Activated T-cell treated with anti-CD3 and anti-CD28 coated beads for 4 hours (primary cell): ENCODE results near the gene SPATA46.
"Not testable (repeated sequence)": the region's sequence is repeated elsewhere in the genome, so short reads cannot be mapped to it uniquely, and the experiment has no call there.

Experiments used
- DNase-seq: peaks from one replicate; pipeline ENCODE4 v3.0.0-alpha.2; 2020

Gene SPATA46, protein sequence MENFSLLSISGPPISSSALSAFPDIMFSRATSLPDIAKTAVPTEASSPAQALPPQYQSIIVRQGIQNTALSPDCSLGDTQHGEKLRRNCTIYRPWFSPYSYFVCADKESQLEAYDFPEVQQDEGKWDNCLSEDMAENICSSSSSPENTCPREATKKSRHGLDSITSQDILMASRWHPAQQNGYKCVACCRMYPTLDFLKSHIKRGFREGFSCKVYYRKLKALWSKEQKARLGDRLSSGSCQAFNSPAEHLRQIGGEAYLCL

DNA sequence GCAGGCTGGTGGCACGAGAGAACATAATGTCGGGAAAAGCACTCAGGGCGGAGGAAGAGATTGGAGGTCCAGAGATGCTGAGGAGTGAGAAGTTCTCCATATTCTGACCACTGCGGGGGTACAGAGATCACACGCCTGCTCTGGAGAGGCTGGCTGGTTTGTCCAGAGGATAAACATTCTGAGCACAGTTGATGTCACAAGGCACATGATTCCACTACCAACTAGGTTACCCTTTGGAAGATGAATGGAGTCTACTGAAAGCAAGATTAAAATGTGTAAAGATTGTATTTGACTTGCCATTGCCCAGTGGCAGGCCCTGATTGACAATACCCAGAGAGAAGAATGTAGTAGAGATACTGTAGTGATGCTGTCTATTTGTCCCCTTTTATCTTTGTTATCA is at the start of gene SPATA46:
Gene SPATA46 (minus strand): TSS at position 164 of the 400 bp plus-strand sequence. CDS start 64 bp downstream, at position 100.
- DNase-seq = no peak

DNA sequence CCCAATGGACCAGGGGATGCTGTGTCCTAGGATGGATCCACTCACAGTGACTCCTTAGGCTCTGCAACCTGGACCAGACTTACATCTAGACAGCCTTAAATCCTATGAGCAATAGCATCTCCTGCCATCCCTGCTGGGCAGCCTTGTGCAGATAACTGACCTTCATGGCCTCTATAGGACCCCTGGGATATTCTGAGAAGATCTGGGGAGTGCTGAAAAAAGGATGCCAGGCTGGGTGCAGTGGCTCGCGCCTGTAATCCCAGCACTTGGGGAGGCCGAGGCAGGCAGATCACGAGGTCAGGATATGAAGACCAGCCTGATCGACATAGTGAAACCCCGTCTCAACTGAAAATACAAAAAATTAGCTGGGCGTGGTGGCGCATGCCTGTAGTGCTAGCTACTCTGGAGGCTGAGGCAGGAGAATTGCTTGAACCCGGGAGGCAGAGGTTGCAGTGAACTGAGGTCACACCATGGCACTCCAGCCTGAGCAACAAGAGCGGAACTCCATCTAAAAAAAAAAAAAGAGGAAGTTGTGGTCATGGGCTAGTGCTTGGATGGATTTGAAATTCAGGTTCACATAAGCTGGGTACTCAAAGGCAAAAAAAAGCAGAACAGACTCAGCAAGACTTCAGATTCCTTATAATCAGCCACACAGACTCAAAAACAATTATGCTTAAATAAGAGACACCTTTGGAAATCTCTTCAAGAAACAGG is 46.2 kb upstream of the SPATA46 start:
- DNase-seq = no peak

DNA sequence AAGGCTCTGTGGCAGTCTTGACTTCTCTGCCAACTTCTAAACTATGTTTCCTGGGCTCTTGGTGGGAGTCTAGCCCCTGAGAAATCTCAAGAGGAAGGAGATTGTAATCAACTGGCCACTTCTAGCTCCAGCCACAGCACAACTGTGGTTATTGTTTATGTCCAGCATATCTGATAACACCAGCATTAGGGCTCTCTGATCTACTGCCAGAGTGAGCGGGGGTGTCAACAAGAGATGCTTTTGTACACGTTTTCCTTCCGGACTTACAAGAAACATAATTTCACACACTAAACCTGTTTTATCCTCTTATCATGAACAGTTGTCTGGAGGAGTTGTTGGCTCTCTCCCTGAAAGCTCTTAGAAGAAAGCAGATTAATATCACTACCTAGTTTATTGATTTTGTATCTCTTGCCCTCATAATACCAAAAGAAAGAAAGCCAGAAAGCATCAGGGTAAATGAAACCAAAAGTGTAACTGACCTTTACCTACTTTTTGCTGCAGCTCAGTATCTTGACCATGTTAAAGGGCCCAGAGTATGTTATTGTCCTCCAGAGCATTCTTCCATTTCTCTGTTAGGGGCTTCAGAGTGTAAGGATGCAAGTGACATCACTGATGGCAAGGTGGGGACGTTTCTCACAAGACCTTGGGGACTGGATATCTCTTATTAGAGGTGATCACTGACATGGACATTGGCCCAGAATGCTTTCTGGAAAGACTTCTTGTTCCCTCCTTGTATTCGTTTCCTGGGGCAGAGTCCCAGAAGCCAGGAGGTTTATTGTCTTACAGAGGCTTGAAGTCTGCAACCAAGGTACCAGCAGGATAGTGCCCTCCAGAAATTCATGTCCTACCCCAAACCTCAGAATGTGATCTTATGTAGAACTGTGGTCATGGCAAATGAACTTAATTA is 44.9 kb upstream of the SPATA46 start:
- DNase-seq = no peak

DNA sequence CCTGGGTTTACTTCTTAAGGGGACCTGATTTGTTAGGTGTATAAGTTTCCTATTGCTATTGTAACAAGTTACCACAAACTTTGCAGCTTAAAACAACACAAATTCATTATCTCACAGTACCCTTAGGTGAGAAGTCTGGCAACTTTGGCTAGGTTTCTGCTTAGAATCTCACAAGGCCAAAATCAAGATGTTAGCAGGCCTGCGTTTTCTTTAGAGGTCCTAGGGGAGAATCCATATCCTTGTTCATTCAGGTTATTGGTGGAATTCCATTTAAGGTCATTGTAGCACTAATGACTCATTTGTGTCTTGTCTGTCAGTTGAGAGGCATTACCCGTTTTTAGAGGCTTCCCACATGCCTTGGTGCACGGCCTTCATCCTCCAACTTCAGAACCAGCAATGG is 43.5 kb upstream of the SPATA46 start:
- DNase-seq = no peak

DNA sequence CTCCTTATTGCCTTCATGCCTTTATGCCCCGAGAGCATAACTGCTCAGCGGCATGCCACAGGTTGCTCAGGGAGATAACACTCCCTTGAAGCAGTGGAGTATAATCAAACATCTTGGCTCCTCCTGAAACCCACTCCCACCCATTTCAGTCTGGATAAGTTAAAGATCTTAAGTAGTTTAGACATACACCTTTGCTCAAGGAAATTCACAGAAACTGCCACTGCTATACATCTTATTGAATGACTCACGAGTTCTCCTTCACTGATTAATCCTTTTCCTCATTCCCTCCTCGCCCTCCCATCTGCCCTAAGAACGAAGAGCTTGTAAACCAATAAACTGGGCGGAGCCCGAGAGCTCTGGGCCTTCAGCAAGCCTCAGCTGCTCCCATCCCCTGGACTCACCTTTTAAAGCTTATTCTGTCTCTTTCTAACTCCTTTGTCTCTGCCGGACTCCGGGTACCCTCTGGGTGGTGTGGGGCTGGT is 42.8 kb upstream of the SPATA46 start:
- not testable (repeated sequence) for DNase-seq

DNA sequence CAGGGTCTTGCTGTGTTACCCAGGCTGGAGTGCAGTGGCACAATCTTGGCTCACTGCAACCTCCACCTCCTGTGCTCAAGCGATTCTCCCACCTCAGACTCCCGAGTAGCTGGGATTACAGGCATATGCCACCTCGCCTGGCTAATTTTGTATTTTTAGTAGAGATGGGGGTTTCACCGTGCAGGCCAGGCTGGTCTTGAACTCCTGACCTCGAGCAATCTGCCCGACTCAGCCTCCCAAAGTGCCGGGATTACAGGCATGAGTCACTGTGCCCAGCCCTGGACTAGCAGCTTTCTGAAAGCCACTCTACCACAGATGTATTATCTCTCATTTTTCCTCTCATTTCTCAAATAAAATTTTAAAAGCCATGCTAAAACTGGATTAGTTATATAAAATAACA is 41.9 kb upstream of the SPATA46 start:
- DNase-seq = not testable (repeated sequence)

DNA sequence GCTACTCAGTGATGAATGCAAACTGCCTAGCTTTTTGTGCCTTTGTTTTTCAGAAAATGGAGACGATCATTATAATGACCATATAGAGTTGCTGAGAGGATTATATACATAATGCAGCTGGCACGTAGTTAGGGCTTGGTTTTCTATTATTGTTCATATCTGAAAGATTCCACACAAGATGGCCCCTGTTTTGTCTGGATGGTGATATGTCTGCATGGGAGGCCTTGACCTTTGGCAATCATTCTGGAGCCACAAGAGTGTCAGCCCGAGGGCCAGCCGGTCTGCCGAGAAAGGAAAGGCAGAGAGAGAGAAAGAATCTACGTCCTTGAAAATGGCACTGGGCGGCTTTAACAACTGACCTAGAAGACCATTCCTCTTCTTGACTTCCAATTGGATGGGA is 41.0 kb upstream of the SPATA46 start:
- DNase-seq = no peak

DNA sequence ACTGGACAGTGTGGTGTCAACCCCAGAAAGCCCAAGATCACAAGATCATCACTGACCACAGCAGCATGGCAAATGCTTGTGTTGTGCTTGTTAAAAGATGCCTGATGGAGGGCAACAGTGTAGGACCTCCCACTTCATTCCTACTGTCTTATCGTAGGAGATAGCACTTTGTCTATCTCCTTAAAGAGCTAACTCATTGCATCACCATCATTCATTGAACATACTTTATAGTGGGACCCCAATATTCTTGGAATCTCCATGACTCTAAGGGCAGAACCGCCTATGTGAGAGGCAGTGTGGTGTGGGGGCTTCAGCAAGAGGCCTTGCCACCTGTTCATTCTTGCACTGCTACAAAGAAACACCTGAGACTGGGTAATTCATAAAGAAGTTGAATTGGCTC is 40.3 kb upstream of the SPATA46 start:
- no peak for DNase-seq

DNA sequence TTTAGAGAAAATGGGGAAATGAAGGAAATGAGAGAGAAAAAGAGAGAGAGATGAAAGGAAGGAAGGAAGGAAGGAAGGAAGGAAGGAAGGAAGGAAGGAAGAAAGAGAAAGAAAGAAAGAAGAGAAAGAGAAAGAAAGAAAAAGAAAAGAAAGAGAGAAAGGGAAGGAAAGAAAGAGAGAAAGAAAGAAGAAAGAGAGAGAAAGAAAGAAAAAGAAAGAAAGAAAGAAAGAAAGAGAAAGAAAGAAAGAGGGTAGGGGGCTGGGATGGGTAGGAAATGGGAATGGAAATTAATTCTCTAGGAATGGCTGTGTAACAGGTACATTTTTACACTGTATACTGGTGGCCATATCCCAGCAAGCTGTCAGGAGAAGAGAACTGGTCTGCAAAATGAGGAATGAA is 39.6 kb upstream of the SPATA46 start:
- no peak for DNase-seq

DNA sequence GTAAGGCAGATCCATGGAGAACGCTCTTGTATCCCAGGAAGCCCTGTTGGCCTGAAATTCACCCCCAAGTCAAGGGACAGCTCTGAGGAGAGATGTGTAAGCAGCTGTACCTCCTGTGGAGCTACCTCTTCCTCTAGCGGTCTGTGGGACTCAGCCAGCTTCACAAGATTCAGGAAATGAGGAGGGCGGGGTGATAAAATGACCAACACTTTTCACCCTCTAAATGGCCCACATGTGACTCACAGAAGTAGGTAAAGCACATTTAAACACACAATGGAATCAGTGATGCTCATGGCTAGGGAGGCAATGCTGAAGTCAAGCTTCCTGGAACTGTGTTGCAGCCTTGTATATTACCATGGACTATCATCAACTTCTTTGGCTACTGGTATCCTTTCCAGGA is 35.3 kb upstream of the SPATA46 start, which contains the start of gene SH2D1B:
Gene SH2D1B (minus strand): TSS at position 135 of the 400 bp plus-strand sequence. CDS start 120 bp downstream, at position 15.
- DNase-seq = no peak

DNA sequence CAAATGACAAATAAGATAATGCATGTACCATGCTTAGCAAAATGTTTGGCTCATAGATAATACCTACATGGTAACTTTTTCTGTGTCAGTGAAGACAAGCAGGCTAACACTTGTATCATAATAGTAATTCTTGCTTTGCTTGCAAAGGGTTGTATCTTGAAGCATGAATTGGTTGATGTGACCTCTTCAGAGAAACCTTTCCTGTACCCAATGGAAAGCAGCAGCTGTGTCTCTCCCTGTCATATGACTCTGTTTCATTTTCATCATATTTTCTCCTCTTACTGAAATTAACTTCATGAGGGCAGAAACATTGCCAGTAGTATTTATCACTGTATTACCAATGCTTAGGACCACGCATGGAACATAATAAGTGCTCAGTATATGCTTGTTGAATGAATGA is 30.9 kb upstream of the SPATA46 start:
- DNase-seq = no peak

DNA sequence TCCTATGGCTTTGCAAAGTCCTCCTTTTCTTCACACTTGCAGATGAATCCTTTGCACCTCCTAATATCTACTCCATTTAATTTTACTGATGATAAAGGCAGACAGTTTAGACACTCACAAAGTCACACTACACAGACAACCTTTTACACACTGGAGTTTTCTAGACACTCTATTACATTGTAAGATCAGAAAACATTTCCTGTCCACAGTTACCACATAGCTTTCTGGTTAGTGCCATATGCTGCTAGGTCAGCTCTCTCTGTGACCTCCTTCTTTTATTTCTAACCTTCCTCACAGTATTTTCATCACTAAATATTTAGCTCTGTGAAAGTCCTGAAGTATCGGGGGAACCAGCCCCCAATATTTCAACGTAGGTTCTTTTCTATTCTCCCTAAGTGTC is 30.2 kb upstream of the SPATA46 start:
- DNase-seq = no peak

DNA sequence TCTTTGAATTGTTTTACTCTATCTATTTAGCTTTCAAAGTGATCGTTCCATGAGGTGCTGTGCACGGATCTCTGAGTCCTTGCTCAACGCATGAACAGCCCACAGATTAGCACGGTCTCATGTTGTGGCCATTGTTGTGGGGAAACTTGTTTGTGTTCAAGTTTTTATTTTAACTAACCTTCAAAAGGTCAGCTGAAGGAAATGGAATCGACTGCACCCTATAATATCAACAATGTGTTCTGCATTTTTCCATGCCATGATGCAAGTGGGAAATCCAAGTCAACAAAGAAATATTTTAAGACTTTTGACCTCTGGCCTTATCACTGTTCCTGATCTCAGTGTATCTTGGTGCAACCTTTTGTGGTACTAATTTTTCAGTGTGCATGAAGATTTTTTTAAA is 29.1 kb upstream of the SPATA46 start:
- no peak for DNase-seq

DNA sequence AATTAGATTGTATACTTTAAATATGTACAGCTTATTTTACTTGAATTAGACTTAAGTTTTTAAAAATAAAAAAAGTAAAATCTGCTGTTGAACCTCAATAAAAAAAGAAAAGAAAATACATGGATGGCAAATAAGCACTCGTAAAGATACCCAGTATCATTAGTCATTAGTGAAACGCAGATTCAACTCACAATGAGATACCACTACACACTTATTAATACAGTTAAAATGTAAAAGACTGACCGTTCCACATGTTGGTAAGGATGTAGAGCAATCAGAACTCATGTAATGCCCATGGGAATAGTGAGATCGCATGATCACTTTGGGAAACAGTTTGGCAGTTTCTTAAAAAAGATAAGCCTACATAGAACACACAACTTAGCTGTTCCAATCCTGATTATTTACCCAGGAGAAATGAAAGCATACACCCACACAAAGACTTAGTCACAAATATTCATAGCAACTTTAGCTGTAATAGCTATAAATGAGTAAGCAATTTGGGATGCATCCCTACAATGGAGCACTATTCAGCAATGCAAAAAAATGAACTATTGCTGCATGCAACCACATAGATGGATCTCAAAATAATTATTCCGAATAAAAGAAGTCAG is 28.0 kb upstream of the SPATA46 start:
- DNase-seq = no peak

DNA sequence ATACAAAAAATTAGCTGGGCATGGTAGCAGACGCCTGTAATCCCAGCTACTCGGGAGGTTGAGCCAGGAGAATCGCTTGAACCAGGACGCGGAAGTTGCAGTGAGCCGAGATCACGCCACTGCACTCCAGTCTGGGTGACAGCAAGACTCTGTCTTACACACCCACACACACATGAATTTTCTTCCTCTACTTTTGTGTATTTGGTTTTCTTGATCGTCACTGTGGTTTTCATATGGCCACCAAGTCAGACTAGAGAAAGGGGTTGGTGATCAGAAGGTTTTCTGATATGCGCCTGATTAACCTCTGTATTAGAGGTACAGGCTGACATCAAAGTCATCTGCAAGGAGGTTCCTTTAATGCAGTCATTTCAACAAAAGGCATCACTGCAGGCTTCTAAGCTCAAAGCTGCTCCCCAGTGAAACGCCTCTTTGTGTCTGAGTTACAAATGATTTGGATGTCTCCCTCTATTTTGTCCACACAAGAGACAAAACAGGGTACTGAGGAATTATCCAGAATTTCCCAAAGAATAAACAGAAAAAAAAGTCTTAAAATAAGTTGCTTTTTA is 24.2 kb upstream of the SPATA46 start:
- DNase-seq = no peak

DNA sequence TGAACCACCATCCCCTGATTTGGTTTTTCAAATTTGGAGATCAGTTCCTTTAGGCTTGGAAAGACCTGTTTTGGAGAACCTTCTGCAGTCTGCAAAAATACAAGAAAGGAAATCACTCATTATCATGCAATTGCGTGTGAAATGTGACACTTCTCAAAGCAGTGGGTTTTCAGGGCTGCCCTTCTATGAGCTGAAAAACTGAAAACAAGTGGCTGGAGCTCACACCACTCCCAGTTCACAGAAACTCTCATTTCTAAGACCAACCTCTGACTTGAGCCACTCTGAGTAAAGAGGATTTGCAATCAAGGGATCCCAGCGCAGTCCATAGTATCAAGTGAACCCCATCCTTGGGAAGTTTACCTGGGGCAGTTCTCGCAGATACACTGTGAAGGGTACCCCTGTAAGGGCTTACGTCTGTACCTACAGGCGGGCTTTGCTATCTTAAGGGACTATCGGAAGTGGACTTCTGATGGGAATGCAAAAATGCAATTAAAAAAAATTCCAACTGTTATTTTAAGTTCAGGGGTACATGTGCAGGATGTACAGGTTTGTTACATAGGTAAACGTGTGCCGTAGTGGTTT is 22.4 kb upstream of the SPATA46 start:
- no peak for DNase-seq

DNA sequence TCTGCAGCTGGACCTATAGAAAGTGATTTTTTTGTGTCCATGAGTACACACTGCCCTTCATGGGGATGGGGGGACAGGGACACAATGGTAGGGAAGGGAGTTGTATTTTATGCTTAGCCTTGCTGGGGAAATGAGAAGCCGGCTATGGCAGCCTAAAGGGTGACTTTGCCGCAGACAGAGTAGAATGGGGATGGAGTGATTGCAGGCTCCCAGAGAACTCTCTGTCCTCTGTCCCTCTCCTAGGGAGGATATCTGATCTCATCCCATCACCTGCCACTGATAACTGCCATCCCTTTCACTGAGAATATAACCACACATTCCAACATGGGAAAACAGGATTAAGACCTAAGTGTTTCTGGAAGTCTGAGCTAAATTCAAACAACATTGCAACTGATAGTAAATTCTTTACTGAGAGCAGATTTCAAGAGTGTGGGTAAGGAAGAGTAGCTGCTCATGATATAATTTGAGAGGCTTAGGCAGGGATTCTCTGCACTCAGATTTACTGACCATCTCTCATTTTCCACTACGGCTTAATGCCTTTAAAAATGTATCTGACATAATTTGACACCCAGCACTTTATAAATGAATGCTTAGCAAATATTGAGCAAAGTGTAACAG is 21.4 kb upstream of the SPATA46 start:
- no peak for DNase-seq

DNA sequence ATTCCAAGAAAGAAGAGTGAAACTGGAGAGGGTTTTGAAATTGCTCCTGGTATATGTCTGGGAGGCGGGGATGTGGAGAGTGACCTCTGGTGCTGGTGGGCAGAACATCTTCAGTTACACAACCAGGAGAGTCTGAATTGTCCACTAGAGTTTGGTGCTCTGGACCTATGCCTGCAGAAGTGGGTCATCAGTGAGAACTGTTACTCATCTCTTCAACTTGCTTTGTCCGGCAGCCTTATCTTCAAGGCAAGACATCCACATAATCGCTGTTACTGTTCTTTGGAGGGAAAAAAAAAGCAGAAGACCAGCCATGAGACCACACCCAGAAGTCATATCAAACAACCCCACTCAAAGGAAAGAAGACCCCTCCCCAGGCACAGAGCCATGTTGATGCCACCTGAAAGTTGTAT is 20.4 kb upstream of the SPATA46 start:
- no peak for DNase-seq

DNA sequence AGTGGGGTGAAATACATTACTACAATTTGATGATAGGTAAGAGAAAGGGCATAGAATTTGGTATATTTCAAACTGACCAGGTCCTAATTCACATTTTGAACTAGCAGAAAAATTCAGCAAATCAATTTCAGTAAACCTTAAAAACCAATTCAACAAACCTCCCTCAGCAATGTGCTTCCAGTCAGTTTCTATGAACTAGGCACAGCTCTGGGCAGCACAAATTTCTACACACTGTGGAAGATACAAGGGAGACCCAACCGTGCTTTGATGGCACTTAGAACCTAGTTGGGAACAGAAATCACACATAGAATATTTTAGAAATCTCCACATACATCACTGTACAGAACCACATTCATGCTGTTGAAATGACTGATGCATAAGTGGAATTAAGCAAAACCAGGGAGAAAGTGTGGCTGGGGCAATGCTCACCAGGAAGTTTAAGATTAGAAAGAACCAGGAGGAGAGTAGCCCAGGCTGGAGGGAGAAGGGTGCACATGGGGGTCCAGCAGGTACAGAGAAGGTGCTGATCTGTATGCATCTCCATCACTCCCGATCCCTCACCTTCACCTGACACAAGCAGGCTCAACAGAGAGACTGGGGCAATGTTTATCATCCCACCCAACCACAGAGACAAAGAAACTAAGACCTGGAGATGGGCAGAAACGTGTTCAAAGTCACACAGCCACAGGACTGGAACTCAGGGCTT is 19.7 kb upstream of the SPATA46 start:
- no peak for DNase-seq

DNA sequence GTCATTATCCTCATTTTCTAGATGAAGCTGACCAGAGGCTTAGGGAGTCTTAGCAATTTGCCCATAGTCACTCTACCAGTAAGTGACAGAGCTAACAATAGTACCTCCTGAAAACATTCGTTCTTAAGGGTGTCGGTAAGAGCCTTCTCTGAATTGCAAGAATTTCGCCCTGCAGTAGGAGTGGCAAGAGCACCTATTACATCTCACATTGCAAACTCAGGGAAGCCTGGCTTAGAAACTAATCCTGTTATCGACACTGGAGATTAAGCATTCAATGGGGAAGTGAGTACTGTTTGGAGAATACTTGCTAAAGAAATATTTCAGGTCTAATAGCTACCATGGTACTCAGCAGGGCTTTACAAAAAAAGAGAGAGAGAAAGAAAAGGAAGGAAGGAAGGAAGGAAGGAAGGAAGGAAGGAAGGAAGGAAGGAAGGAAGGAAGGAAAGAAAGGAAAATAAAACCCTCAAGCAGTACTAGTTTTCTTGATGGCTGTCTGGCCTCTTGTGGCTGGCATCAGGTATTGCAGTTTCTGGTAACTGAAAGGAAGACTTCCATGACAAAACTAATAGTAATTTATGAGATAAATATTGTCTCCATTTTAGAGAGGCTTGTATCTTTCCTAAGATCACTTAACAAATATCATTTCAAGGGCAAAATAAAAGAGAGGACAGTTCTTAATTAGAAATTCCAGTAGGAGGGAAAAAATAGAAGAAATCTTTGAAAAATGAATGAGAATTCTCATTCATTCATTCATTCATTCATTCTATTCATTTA is 15.3 kb upstream of the SPATA46 start:
- DNase-seq = no peak
